GM12865 (cell line): ENCODE measurements around the gene TRIM44.
"Not testable (repeated sequence)": the region's sequence is repeated elsewhere in the genome, so short reads cannot be mapped to it uniquely, and the experiment has no call there.

ENCODE experiments used
- DNase-seq: peaks from one replicate; pipeline ENCODE4 v3.0.0; 2010; ENCODE audit warnings: low read depth
- H3K4me3 ChIP-seq: 2 replicates; pipeline ENCODE4 v1.5.1; 2011; ENCODE audit warnings: mild to moderate bottlenecking, low read depth, low read length, control low read depth
- TF ChIP-seq, protein P1 (sequence below): IDR thresholded peaks from 2 replicates; pipeline ENCODE4 v1.5.1; 2011; ENCODE audit warnings: low read length, control low read depth, low read depth, inconsistent platforms; ENCODE audit not compliant: insufficient read depth; ENCODE audit errors: missing control alignments

The TRIM44 gene

DNA sequence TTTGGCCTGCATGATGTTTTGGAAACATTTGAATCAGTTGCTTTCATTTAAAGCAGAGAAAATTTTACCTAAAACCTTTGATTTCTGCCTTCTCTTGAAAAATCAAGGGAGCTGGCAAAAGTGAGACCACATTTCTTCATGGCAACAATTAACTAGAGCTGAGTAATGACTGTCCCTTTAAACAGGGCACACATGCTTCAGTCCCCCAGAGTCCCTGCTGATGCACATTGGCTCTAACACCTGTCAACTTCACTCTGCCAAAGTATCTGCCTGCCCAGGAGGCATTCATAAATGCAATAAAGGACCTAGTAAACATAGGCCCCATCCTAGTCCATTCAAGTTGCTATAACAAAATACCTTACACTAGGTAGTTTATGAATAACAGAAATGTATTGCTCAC is 194.2 kb downstream of the TRIM44 start:
- TF ChIP-seq, protein P1, sequence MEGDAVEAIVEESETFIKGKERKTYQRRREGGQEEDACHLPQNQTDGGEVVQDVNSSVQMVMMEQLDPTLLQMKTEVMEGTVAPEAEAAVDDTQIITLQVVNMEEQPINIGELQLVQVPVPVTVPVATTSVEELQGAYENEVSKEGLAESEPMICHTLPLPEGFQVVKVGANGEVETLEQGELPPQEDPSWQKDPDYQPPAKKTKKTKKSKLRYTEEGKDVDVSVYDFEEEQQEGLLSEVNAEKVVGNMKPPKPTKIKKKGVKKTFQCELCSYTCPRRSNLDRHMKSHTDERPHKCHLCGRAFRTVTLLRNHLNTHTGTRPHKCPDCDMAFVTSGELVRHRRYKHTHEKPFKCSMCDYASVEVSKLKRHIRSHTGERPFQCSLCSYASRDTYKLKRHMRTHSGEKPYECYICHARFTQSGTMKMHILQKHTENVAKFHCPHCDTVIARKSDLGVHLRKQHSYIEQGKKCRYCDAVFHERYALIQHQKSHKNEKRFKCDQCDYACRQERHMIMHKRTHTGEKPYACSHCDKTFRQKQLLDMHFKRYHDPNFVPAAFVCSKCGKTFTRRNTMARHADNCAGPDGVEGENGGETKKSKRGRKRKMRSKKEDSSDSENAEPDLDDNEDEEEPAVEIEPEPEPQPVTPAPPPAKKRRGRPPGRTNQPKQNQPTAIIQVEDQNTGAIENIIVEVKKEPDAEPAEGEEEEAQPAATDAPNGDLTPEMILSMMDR: no peak
- H3K4me3 ChIP-seq: no peak overlapping the region
- DNase-seq: no peak

DNA sequence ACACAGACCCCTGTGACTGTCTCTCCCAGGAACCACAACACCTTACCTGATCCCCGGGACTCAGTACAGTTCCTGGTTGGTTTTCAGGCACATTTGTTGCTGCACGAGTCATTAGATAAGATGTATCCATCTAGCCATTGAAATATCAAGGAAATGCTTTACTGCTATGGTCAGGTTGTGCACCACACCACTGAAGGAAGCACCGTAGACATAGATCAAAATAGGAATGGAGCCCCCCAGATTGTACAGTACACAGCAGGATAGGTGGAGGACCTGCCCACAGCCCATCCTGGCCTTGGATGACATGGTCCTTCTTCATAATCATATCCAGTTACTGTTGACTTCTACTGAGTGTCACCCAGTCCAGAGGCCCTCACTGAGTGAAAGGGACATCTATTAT is 195.3 kb downstream of the TRIM44 start:
- TF ChIP-seq, protein P1: no peak
- no peak overlapping the region for H3K4me3 ChIP-seq
- DNase-seq: no peak

DNA sequence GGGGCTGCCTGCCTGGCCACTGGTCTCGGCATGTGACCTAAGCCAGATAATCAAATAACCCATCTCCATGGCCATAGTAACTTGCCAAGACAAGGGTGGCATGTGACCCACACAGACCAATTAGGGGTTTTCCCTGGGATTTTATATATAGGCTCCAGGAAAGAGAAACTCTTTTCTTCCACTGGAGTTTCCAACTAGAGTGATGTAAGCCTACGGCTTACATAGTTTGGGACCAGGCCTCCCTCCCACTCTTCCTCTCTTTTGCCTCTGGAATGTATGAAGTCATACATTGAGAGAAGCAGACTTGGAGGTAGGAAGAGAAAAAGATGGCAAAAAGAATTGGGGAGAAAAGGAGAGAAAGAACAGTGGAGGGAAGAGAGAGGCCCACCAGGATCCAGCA is 196.7 kb downstream of the TRIM44 start:
- TF ChIP-seq, protein P1: no peak
- DNase-seq: no peak
- H3K4me3 ChIP-seq: no peak overlapping the region

DNA sequence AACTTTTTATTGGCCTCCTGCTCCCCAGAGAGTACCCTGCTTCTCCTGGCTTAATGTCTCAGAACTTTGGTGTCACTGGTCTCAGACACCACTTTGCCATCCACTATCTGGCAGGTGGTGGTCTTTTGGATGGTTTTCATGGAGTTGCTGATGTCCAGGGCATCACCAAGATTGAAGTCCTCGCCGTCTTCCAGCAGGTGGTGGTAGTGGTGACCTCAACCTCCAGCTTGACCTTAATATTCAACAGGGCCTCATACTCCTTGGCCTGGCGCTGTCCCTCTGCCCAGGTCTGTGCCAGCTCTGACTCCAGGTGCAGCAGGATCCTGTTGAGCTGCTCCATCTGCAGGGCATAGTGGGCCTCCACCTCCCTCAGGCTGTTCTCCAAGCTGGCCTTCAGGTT is 197.6 kb downstream of the TRIM44 start:
- DNase-seq, H3K4me3 ChIP-seq: not testable (repeated sequence)

DNA sequence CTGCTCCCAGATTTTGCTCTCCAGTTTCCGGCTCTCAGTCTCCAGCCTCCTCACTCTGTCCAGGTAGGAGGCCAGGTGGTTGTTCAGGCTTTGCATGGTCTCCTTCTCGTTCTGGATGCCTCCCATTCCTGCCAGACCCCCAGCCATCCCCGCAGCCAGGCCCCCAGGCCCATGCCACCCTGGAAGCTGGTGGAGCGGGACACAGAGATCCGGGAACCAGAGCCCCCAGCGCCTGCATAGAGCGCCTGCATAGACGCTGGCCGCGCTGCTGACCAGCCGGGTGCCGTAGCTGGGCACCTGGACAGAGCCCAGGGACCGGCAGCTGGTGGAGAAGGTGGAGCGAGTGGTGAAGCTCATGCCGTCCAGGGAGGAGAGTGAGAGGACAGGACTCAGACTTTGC is 198.6 kb downstream of the TRIM44 start:
- TF ChIP-seq, protein P1: no peak
- no peak overlapping the region for H3K4me3 ChIP-seq
- no peak for DNase-seq

DNA sequence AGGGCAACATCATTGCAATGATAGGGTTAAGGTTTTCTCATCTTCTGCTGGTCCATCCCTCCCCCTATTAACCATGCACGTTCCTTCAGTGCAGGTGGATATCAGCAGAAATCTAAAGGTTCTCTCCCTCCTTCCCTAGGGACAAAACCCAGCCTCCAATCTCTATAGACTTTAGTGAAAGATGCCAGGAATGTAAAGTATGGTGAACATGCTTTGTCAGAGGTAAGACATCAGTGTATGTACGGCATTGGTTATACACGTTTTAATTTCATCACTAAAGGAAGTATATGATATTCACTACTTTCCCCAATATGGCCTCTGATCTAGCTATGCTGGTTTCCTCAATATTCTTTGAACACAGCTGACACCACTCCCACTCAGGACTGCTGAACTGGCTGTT is 200.1 kb downstream of the TRIM44 start:
- TF ChIP-seq, protein P1: no peak
- no peak overlapping the region for H3K4me3 ChIP-seq
- DNase-seq: no peak

DNA sequence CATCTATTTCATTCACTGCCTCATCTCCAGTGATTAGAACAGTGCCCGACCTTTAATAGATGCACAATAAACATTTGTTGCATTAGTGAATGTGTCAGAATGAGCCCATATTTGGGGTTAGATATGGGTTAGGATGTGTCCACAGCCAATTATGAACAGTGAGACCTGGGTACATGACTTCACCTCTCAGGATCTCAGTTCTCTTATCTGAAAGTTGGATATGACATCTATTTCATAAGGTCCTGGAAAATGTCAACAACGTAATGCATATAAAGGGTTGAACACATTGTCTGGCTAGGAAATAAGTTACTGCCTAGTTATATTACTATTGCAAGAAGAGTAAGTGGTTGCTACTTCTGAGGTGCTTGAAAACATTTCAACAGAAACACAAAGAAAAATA is 201.6 kb downstream of the TRIM44 start:
- TF ChIP-seq, protein P1: no peak
- H3K4me3 ChIP-seq: no peak overlapping the region
- no peak for DNase-seq
